A673 (cell line): Measurements from ENCODE around the gene BEST3. TPM values are rescaled to one million over a fixed set of nuclear protein-coding genes. Genes with fewer than 3 reads are reported as not detected.

Experiments
- BruUV-seq: library from RNA; stranded (reverse); fragments of 400-500 nt; replicated peaks from 2 replicates; lab custom pipeline; 2021; lab: Mats Ljungman, UMichigan
- CTCF ChIA-PET: fragments of 300-600 bp; sonication (Branson Sonifier 250); formaldehyde crosslinking; loops from one replicate; lab custom pipeline; 2022; ENCODE audit warnings: antibody characterized with exemption; lab: Charles Lee
- POLR2A ChIA-PET: fragments of 300-600 bp; sonication (Branson Sonifier 250); formaldehyde crosslinking; loops from one replicate; lab custom pipeline; 2022; ENCODE audit warnings: antibody characterized with exemption; ENCODE audit not compliant: low non-redundant PET; lab: Charles Lee
- DNase-seq: peaks from one replicate; pipeline ENCODE4 v3.0.0-alpha.2; 2015; ENCODE audit warnings: low spot score
- H3K27ac ChIP-seq: fragments of 200-600 bp; sonication (generic); 2 replicates; pipeline ENCODE4 v1.5.1; 2016; ENCODE audit warnings: mixed run types, low read depth, mild to moderate bottlenecking, mixed read lengths, antibody characterized with exemption, low read length; ENCODE audit not compliant: poor library complexity, severe bottlenecking
- H3K27me3 ChIP-seq: fragments of 200-600 bp; sonication (generic); replicated peaks from 2 replicates; pipeline ENCODE4 v1.6.1; 2017; ENCODE audit warnings: mixed run types, low read depth, mild to moderate bottlenecking, mixed read lengths, antibody characterized with exemption, low read length; ENCODE audit not compliant: insufficient read depth, poor library complexity
- H3K36me3 ChIP-seq: fragments of 200-600 bp; sonication (generic); 2 replicates; pipeline ENCODE4 v1.6.1; 2016; ENCODE audit warnings: mixed run types, mild to moderate bottlenecking, mixed read lengths, antibody characterized with exemption, low read length; ENCODE audit not compliant: insufficient read depth, poor library complexity, severe bottlenecking
- H3K4me1 ChIP-seq: fragments of 200-600 bp; sonication (generic); 2 replicates; pipeline ENCODE4 v1.6.1; 2017; ENCODE audit warnings: mixed run types, mild to moderate bottlenecking, mixed read lengths, antibody characterized with exemption, low read length; ENCODE audit not compliant: insufficient read depth, poor library complexity, severe bottlenecking
- H3K4me3 ChIP-seq: fragments of 200-600 bp; sonication (generic); 2 replicates; pipeline ENCODE4 v1.5.1; 2016; ENCODE audit warnings: low read depth, mixed run types, mild to moderate bottlenecking, mixed read lengths, low read length; ENCODE audit not compliant: poor library complexity, severe bottlenecking
- H3K9me3 ChIP-seq: fragments of 200-600 bp; sonication (generic); 2 replicates; pipeline ENCODE4 v1.6.1; 2016; ENCODE audit warnings: mixed run types, low read depth, mild to moderate bottlenecking, mixed read lengths, antibody characterized with exemption, low read length; ENCODE audit not compliant: poor library complexity, severe bottlenecking
- CTCF ChIP-seq: fragments of 300-800, 200-600 bp; sonication (generic); conservative IDR thresholded peaks from 2 replicates; pipeline ENCODE4 v1.5.1; 2017; ENCODE audit warnings: low read depth, mild to moderate bottlenecking, antibody characterized with exemption, low read length, moderate library complexity, mixed read lengths
- EZH2 ChIP-seq: fragments of 200-600 bp; sonication (generic); IDR thresholded peaks from 2 replicates; pipeline ENCODE4 v1.6.1; 2017; ENCODE audit warnings: borderline replicate concordance, low read depth, mild to moderate bottlenecking, mixed read lengths, antibody characterized with exemption, low read length; ENCODE audit not compliant: poor library complexity, severe bottlenecking
- intact Hi-C: fragments of 100-400 bp; cut with micrococcal nuclease; formaldehyde crosslinking; loops from one replicate; pipeline ENCODE4 v1.10.0; 2022; ENCODE audit not compliant: unreplicated experiment
- total RNA-seq: library from RNA; stranded (reverse); gene quantifications from 2 replicates; pipeline ENCODE4 v1.2.3, GENCODE V29; 2021

The BEST3 gene
- total RNA-seq, 1 experiment from 2014 or later = 0.69 TPM

GRCh38 chr12:69726922-69727321 is 27.8 kb upstream of the BEST3 start:
- no peaks in the 10 kb centered on the region for H3K27me3 ChIP-seq
- BruUV-seq = no TSS peak
- H3K36me3 ChIP-seq = no peaks in the 10 kb centered on the region
- ChIA-PET POLR2A (no interaction called here), CTCF (no interaction called here)
- DNase-seq = no peak
- H3K4me1 ChIP-seq = no peaks in the 10 kb centered on the region
- H3K27ac ChIP-seq = no peak overlapping the region
- H3K4me3 ChIP-seq = no peak overlapping the region
- no peak for TF ChIP-seq CTCF
- no peak for TF ChIP-seq EZH2
- intact Hi-C loops = no loop called here
- H3K9me3 ChIP-seq = no peaks in the 10 kb centered on the region

- H3K27ac ChIP-seq = no peak overlapping the region
- H3K4me3 ChIP-seq = no peak overlapping the region
- ChIA-PET POLR2A (no interaction called here), CTCF (no interaction called here)
- TF ChIP-seq CTCF (no peak), EZH2 (no peak)
- no peaks in the 10 kb centered on the region for H3K4me1 ChIP-seq
- no peak for DNase-seq
- no peaks in the 10 kb centered on the region for H3K9me3 ChIP-seq
- no peaks in the 10 kb centered on the region for H3K27me3 ChIP-seq
- BruUV-seq = no TSS peak
- no peaks in the 10 kb centered on the region for H3K36me3 ChIP-seq
- intact Hi-C loops = no loop called here
Observed at GRCh38 chr12:69720750-69721149, 21.6 kb upstream of the BEST3 start.

- H3K4me3 ChIP-seq = no peak overlapping the region
- no peaks in the 10 kb centered on the region for H3K9me3 ChIP-seq
- no peaks in the 10 kb centered on the region for H3K4me1 ChIP-seq
- no peak for DNase-seq
- no peak for TF ChIP-seq CTCF
- intact Hi-C loops = no loop called here
- ChIA-PET CTCF (no interaction called here), POLR2A (no interaction called here)
- no TSS peak for BruUV-seq
- no peaks in the 10 kb centered on the region for H3K36me3 ChIP-seq
- no peaks in the 10 kb centered on the region for H3K27me3 ChIP-seq
- H3K27ac ChIP-seq = no peak overlapping the region
Observed at GRCh38 chr12:69719336-69720316, 20.5 kb upstream of the BEST3 start.
